T-helper 22 cell (primary cell): ENCODE measurements around the gene VDAC2.
"Not testable (repeated sequence)": the region's sequence is repeated elsewhere in the genome, so short reads cannot be mapped to it uniquely, and the experiment has no call there.

Experiments used
- DNase-seq: peaks from one replicate; pipeline ENCODE4 v3.0.0-alpha.2; 2020; ENCODE audit warnings: low read depth

Gene VDAC2

GRCh38 chr10:75210282-75211006 lies at the start of gene VDAC2:
VDAC2 (plus strand) TSS chr10:75210796; CDS start chr10:75211159, 363 bp downstream.
- DNase-seq: peak; percentile 88

GRCh38 chr10:75165684-75166622 lies 44.6 kb upstream of the VDAC2 start:
- DNase-seq: no peak

- DNase-seq: no peak
These were observed 44.0 kb upstream of the VDAC2 start for GRCh38 chr10:75166623-75166972.

GRCh38 chr10:75168275-75168674 lies 42.3 kb upstream of the VDAC2 start:
- no peak for DNase-seq

GRCh38 chr10:75170215-75170614 lies 40.4 kb upstream of the VDAC2 start:
- DNase-seq: no peak

GRCh38 chr10:75175046-75175445 lies 35.5 kb upstream of the VDAC2 start:
- no peak for DNase-seq

- DNase-seq: no peak
These were observed 34.5 kb upstream of the VDAC2 start for GRCh38 chr10:75176046-75176445.

- no peak for DNase-seq
These were observed 33.9 kb upstream of the VDAC2 start for GRCh38 chr10:75176736-75177135.

- no peak for DNase-seq
These were observed 30.9 kb upstream of the VDAC2 start for GRCh38 chr10:75179657-75180177.

GRCh38 chr10:75180592-75180991 lies 30.0 kb upstream of the VDAC2 start:
- no peak for DNase-seq

GRCh38 chr10:75181073-75181472 lies 29.5 kb upstream of the VDAC2 start:
- DNase-seq: no peak

GRCh38 chr10:75186310-75186709 lies 24.3 kb upstream of the VDAC2 start:
- no peak for DNase-seq

GRCh38 chr10:75187961-75188426 lies 22.6 kb upstream of the VDAC2 start:
- DNase-seq: peak; percentile 50

GRCh38 chr10:75188522-75188921 lies 22.1 kb upstream of the VDAC2 start:
- DNase-seq: not testable (repeated sequence)

- DNase-seq: no peak
These were observed 21.1 kb upstream of the VDAC2 start for GRCh38 chr10:75189266-75190096.

- no peak for DNase-seq
These were observed 18.6 kb upstream of the VDAC2 start for GRCh38 chr10:75191821-75192568.

GRCh38 chr10:75194625-75195024 lies 16.0 kb upstream of the VDAC2 start:
- DNase-seq: not testable (repeated sequence)

- no peak for DNase-seq
These were observed 15.4 kb upstream of the VDAC2 start for GRCh38 chr10:75195035-75195763.

- no peak for DNase-seq
These were observed 13.5 kb upstream of the VDAC2 start for GRCh38 chr10:75197066-75197465.

GRCh38 chr10:75197906-75198305 lies 12.7 kb upstream of the VDAC2 start:
- DNase-seq: no peak
